Neural cell (in vitro differentiated cells): ENCODE measurements around the gene SIAE. TPM values are rescaled to one million over a fixed set of nuclear protein-coding genes. Genes with fewer than 3 reads are reported as not detected.

ENCODE experiments used
- H2AFZ ChIP-seq: fragments of 200-600, 300-800 bp; sonication (generic), shearing (Covaris generic); 2 replicates; pipeline ENCODE4 v1.6.0; 2014; ENCODE audit warnings: low read depth, mild to moderate bottlenecking, antibody characterized with exemption, low read length, moderate library complexity
- H3F3A ChIP-seq: fragments of 200-600 bp; shearing (Covaris generic); 2 replicates; pipeline ENCODE4 v1.6.1; 2016; ENCODE audit warnings: mild to moderate bottlenecking, moderate library complexity, mixed read lengths, antibody characterized with exemption, low read length; ENCODE audit not compliant: insufficient read depth, poor library complexity, severe bottlenecking
- H3K27ac ChIP-seq: fragments of 200-600, 300-800 bp; sonication (generic), shearing (Covaris generic); 2 replicates; pipeline ENCODE4 v1.5.1; 2014; ENCODE audit warnings: mild to moderate bottlenecking, low read length, moderate library complexity
- H3K27me3 ChIP-seq: fragments of 300-800, 200-600 bp; sonication (generic), shearing (Covaris generic); 2 replicates; pipeline ENCODE4 v1.6.0; 2014; ENCODE audit warnings: mild to moderate bottlenecking, low read depth, low read length, moderate library complexity; ENCODE audit not compliant: insufficient read depth
- H3K36me3 ChIP-seq: fragments of 300-800, 200-600 bp; sonication (generic), shearing (Covaris generic); 2 replicates; pipeline ENCODE4 v1.5.1; 2014; ENCODE audit warnings: mild to moderate bottlenecking, antibody characterized with exemption, low read length, moderate library complexity; ENCODE audit not compliant: insufficient read depth
- H3K4me2 ChIP-seq: fragments of 300-800, 200-600 bp; sonication (generic), shearing (Covaris generic); 2 replicates; pipeline ENCODE4 v1.6.0; 2014; ENCODE audit warnings: mild to moderate bottlenecking, low read length
- H3K4me3 ChIP-seq: fragments of 300-800, 200-600 bp; sonication (generic), shearing (Covaris generic); 2 replicates; pipeline ENCODE4 v1.5.1; 2014; ENCODE audit warnings: mild to moderate bottlenecking, low read length, moderate library complexity
- H3K79me2 ChIP-seq: fragments of 200-600 bp; shearing (Covaris generic); replicated peaks from 2 replicates; pipeline ENCODE4 v1.6.0; 2014; ENCODE audit warnings: mild to moderate bottlenecking, low read length, moderate library complexity; ENCODE audit not compliant: insufficient read depth
- H3K9ac ChIP-seq: fragments of 300-800, 200-600 bp; sonication (generic), shearing (Covaris generic); 2 replicates; pipeline ENCODE4 v1.6.1; 2016; ENCODE audit warnings: mild to moderate bottlenecking, low read length, mixed read lengths
- H3K9me2 ChIP-seq: fragments of 200-600 bp; shearing (Covaris generic); 2 replicates; pipeline ENCODE4 v1.6.1; 2016; ENCODE audit warnings: mild to moderate bottlenecking, low read length, mixed read lengths; ENCODE audit not compliant: insufficient read depth
- H3K9me3 ChIP-seq: fragments of 200-600, 300-800 bp; sonication (generic), shearing (Covaris generic); 2 replicates; pipeline ENCODE4 v1.6.1; 2016; ENCODE audit warnings: mild to moderate bottlenecking, mixed run types, low read length, moderate library complexity, mixed read lengths
- H4K20me1 ChIP-seq: fragments of 200-600 bp; shearing (Covaris generic); 2 replicates; pipeline ENCODE4 v1.6.1; 2016; ENCODE audit warnings: mild to moderate bottlenecking, mixed run types; ENCODE audit not compliant: insufficient read depth
- EP300 ChIP-seq: fragments of 450-650 bp; conservative IDR thresholded peaks from 2 replicates; pipeline ENCODE4 v1.6.1; 2014; ENCODE audit warnings: antibody characterized with exemption, mild to moderate bottlenecking, moderate library complexity; ENCODE audit not compliant: poor library complexity, severe bottlenecking
- EZH2 ChIP-seq: fragments of 200-600, 300-800 bp; shearing (Covaris generic), sonication (generic); IDR thresholded peaks from 2 replicates; pipeline ENCODE4 v1.6.1; 2014; ENCODE audit warnings: antibody characterized with exemption, low read length, borderline replicate concordance, mild to moderate bottlenecking; ENCODE audit not compliant: insufficient read depth, poor library complexity, severe bottlenecking
- MXI1 ChIP-seq: fragments of 450-650 bp; conservative IDR thresholded peaks from 2 replicates; pipeline ENCODE4 v1.6.1; 2014; ENCODE audit warnings: antibody characterized with exemption, mild to moderate bottlenecking; ENCODE audit not compliant: poor library complexity, severe bottlenecking
- RAD21 ChIP-seq: fragments of 450-650 bp; conservative IDR thresholded peaks from 2 replicates; pipeline ENCODE4 v1.6.1; 2014; ENCODE audit warnings: antibody characterized with exemption, mild to moderate bottlenecking, moderate library complexity
- SMC3 ChIP-seq: fragments of 450-650 bp; conservative IDR thresholded peaks from 2 replicates; pipeline ENCODE4 v1.6.1; 2014; ENCODE audit warnings: antibody characterized with exemption, mild to moderate bottlenecking, moderate library complexity; ENCODE audit not compliant: poor library complexity
- TAF1 ChIP-seq: IDR thresholded peaks from 2 replicates; pipeline ENCODE4 v1.6.1; 2012; ENCODE audit warnings: low read depth
- polyA plus RNA-seq: library from polyadenylated mRNA; depleted of rRNA; stranded (reverse); fragments of >200 nt; gene quantifications from 2 replicates; pipeline ENCODE4 v1.2.3, GENCODE V29; 2014
- TF ChIP-seq, protein P1 (sequence below): IDR thresholded peaks from 2 replicates; pipeline ENCODE4 v1.6.1; 2012; ENCODE audit warnings: borderline replicate concordance
- TF ChIP-seq, protein P2 (sequence below): fragments of 450-650 bp; IDR thresholded peaks from 2 replicates; pipeline ENCODE4 v1.5.1; 2014; ENCODE audit warnings: antibody characterized with exemption, mild to moderate bottlenecking, moderate library complexity; ENCODE audit not compliant: poor library complexity, severe bottlenecking

SIAE gene
- polyA plus RNA-seq, 1 donor from 2014 or later, result 4.0 TPM

DNA sequence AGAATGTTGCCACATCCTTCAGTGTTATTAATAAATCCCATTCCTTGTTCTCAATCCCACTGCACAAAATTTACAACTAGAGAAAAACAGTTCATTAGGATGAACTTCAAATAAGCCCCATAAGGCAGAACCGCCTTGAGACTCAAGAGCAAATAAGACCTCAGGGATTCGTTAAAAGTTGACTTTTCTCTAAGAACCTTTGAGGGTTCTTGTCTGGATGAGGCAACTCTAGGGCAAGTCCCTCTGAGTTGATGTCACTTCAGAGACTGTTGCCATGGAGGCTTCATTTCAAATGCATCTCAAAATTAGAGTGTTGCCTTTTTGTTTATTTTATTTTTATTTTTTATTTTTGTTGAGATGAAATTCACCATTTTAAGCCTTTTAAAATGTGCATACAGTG, 82.1 kb downstream of the SIAE start:
- H3K9me2 ChIP-seq, result no peaks in the 10 kb centered on the region
- no peak overlapping the region for H2AFZ ChIP-seq
- no peaks in the 10 kb centered on the region for H3K79me2 ChIP-seq
- TF ChIP-seq, protein P1, sequence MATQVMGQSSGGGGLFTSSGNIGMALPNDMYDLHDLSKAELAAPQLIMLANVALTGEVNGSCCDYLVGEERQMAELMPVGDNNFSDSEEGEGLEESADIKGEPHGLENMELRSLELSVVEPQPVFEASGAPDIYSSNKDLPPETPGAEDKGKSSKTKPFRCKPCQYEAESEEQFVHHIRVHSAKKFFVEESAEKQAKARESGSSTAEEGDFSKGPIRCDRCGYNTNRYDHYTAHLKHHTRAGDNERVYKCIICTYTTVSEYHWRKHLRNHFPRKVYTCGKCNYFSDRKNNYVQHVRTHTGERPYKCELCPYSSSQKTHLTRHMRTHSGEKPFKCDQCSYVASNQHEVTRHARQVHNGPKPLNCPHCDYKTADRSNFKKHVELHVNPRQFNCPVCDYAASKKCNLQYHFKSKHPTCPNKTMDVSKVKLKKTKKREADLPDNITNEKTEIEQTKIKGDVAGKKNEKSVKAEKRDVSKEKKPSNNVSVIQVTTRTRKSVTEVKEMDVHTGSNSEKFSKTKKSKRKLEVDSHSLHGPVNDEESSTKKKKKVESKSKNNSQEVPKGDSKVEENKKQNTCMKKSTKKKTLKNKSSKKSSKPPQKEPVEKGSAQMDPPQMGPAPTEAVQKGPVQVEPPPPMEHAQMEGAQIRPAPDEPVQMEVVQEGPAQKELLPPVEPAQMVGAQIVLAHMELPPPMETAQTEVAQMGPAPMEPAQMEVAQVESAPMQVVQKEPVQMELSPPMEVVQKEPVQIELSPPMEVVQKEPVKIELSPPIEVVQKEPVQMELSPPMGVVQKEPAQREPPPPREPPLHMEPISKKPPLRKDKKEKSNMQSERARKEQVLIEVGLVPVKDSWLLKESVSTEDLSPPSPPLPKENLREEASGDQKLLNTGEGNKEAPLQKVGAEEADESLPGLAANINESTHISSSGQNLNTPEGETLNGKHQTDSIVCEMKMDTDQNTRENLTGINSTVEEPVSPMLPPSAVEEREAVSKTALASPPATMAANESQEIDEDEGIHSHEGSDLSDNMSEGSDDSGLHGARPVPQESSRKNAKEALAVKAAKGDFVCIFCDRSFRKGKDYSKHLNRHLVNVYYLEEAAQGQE, result no peak
- no peak for TF ChIP-seq EZH2
- no peak for TF ChIP-seq MXI1
- TF ChIP-seq, protein P2, sequence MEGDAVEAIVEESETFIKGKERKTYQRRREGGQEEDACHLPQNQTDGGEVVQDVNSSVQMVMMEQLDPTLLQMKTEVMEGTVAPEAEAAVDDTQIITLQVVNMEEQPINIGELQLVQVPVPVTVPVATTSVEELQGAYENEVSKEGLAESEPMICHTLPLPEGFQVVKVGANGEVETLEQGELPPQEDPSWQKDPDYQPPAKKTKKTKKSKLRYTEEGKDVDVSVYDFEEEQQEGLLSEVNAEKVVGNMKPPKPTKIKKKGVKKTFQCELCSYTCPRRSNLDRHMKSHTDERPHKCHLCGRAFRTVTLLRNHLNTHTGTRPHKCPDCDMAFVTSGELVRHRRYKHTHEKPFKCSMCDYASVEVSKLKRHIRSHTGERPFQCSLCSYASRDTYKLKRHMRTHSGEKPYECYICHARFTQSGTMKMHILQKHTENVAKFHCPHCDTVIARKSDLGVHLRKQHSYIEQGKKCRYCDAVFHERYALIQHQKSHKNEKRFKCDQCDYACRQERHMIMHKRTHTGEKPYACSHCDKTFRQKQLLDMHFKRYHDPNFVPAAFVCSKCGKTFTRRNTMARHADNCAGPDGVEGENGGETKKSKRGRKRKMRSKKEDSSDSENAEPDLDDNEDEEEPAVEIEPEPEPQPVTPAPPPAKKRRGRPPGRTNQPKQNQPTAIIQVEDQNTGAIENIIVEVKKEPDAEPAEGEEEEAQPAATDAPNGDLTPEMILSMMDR, result no peak
- H4K20me1 ChIP-seq, result no peaks in the 10 kb centered on the region
- no peaks in the 10 kb centered on the region for H3K27me3 ChIP-seq
- no peak overlapping the region for H3K27ac ChIP-seq
- H3K4me3 ChIP-seq, result no peak overlapping the region
- no peaks in the 10 kb centered on the region for H3F3A ChIP-seq
- no peaks in the 10 kb centered on the region for H3K9me3 ChIP-seq
- H3K4me2 ChIP-seq, result no peak overlapping the region
- no peak overlapping the region for H3K9ac ChIP-seq
- no peaks in the 10 kb centered on the region for H3K36me3 ChIP-seq

DNA sequence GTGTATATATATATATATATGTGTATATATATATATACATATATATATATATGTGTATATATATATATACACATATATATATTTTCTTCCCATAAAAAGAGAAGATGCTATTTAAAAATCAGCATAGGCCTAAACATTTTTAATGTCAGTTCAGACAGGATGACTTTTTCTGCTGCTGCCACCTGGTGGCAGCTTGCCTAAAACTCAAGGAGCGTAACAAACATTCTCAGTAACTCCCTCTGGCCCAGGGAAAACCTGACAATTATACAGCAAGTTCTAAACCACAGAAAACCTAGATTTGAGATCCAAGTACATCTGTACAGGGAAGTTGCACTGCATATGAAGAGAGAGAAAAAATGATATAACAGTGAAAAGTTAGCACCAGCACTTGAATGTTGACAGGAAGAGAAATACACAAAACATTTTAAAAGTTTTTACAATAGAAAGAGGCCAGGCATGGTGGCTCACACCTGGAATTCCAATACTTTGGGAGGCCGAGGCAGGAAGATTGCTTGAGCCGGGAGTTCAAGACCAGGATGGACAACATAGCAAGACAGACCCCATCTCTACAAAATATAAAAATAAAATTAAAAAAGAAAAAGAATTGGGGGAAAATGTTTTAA, 87.2 kb downstream of the SIAE start:
- Histone ChIP-seq H4K20me1 (no peaks in the 10 kb centered on the region), H3F3A (no peaks in the 10 kb centered on the region), H3K27me3 (no peaks in the 10 kb centered on the region), H3K27ac (no peak overlapping the region), H3K9me3 (no peaks in the 10 kb centered on the region), H3K9ac (no peak overlapping the region), H3K4me2 (no peak overlapping the region), H3K9me2 (no peaks in the 10 kb centered on the region), H2AFZ (no peak overlapping the region), H3K36me3 (no peaks in the 10 kb centered on the region), H3K79me2 (no peaks in the 10 kb centered on the region), H3K4me3 (no peak overlapping the region)
- TF ChIP-seq TAF1 (no peak), MXI1 (no peak), SMC3 (peak; percentile 81), RAD21 (peak; percentile 76), EP300 (no peak)
- TF ChIP-seq, protein P2, result peak; percentile 70
